ENCODE data around the gene OR2C1.

OR2C1 gene

DNA sequence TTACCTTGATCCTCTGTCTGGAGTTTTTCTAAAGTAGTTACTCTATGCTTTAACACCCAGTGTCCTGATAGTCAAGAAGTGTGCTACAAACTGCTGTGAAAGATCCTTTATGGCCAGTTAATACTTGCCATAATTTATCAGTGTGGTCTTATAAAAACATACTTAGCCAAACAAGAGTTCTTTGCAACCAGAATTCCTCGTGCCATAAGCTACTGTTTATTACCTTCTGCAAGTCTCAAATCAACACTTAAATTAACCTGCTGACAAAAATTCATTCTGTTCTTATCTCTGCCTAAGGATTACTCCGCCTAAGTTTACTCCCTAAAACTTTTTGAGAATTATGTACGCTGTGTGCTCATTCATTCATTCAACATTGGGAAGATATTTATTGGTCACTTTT, 27.6 kb upstream of the OR2C1 start:
- TF ChIP-seq, protein P1, sequence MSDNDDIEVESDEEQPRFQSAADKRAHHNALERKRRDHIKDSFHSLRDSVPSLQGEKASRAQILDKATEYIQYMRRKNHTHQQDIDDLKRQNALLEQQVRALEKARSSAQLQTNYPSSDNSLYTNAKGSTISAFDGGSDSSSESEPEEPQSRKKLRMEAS (IDR thresholded peaks at IDR 0.05; ENCODE audit: low read depth, low read length) = no peak
- TF ChIP-seq, protein P2, sequence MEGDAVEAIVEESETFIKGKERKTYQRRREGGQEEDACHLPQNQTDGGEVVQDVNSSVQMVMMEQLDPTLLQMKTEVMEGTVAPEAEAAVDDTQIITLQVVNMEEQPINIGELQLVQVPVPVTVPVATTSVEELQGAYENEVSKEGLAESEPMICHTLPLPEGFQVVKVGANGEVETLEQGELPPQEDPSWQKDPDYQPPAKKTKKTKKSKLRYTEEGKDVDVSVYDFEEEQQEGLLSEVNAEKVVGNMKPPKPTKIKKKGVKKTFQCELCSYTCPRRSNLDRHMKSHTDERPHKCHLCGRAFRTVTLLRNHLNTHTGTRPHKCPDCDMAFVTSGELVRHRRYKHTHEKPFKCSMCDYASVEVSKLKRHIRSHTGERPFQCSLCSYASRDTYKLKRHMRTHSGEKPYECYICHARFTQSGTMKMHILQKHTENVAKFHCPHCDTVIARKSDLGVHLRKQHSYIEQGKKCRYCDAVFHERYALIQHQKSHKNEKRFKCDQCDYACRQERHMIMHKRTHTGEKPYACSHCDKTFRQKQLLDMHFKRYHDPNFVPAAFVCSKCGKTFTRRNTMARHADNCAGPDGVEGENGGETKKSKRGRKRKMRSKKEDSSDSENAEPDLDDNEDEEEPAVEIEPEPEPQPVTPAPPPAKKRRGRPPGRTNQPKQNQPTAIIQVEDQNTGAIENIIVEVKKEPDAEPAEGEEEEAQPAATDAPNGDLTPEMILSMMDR (IDR thresholded peaks at IDR 0.05; ENCODE audit: low read depth, low read length) = no peak
- TF ChIP-seq MYC (IDR thresholded peaks at IDR 0.05; ENCODE audit: low read depth, low read length) = no peak
- no peak for DNase-seq (ENCODE audit: low read depth)
- no peak overlapping the region for H3K4me3 ChIP-seq (ENCODE audit: low read depth, low read length)

DNA sequence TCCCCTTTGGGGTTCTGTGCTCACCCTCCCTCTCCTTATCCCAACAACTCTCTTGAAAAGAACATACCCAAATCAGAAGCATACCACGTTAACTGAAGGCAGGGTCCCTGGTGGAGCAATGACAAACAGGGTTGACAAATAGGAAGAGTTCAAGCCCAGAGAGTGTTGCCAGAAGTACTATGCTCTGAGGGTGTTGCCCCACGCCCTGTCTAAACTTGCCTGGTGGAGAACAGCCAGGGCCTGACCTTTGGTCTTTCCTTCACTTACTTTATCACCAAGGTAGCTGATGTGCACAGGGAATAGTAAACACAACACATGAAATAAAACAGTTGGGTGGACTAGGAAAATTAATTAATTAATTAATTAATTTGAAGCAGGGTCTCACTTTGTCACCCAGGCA, 27.0 kb upstream of the OR2C1 start:
- DNase-seq (ENCODE audit: low read depth) = no peak
- H3K4me3 ChIP-seq (ENCODE audit: low read depth, low read length) = no peak overlapping the region
- TF ChIP-seq, protein P1 (IDR thresholded peaks at IDR 0.05; ENCODE audit: low read depth, low read length) = no peak
- TF ChIP-seq MYC (IDR thresholded peaks at IDR 0.05; ENCODE audit: low read depth, low read length) (no peak), POLR2A (IDR thresholded peaks at IDR 0.05; ENCODE audit: extremely low read depth, insufficient read length) (no peak)
- TF ChIP-seq, protein P2 (IDR thresholded peaks at IDR 0.05; ENCODE audit: low read depth, low read length) = no peak

DNA sequence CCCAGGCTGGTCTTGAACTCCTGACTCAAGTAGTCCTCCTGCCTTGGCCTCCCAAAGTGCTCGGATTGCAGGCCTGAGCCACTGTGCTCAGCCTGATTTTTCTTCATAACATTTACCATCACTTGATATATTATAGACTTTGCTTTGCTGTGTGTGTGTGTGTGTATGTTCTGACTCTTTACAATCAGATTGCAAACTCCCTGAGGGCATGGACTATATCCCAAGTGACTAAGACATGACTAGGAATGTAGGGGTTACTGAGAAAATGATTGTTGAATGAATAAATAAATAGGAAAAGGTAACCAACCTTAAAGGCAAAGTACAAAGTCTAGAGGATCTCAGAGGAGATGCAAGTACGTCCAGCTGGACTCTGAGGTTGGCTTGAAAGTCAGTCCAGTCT, 9.6 kb upstream of the OR2C1 start:
- TF ChIP-seq, protein P1 (IDR thresholded peaks at IDR 0.05; ENCODE audit: low read depth, low read length) = no peak
- TF ChIP-seq POLR2A (IDR thresholded peaks at IDR 0.05; ENCODE audit: extremely low read depth, insufficient read length) = no peak
- DNase-seq (ENCODE audit: low read depth) = no peak
- H3K4me3 ChIP-seq (ENCODE audit: low read depth, low read length) = no peak overlapping the region

DNA sequence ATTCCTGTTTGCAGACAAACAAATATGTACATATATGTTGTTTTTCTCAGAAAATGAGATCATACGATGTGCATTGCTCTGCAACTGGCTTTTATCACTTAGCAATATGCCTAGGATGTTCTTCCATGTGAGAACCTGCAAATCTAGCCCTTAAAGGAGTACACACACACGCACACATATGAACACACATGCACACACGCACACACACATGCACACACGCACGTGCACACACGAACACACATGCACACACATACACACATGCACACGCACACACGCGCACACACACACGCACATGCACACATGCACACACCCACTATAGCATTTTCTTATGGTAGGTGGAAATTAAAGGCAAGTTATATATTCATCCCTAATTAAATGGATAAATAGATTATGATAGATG, 8.1 kb upstream of the OR2C1 start:
- DNase-seq (ENCODE audit: low read depth) = no peak
- H3K4me3 ChIP-seq (ENCODE audit: low read depth, low read length) = no peak overlapping the region
- TF ChIP-seq POLR2A (IDR thresholded peaks at IDR 0.05; ENCODE audit: extremely low read depth, insufficient read length) (no peak), MYC (IDR thresholded peaks at IDR 0.05; ENCODE audit: low read depth, low read length) (no peak)
- TF ChIP-seq, protein P1 (IDR thresholded peaks at IDR 0.05; ENCODE audit: low read depth, low read length) = no peak
- TF ChIP-seq, protein P2 (IDR thresholded peaks at IDR 0.05; ENCODE audit: low read depth, low read length) = no peak

DNA sequence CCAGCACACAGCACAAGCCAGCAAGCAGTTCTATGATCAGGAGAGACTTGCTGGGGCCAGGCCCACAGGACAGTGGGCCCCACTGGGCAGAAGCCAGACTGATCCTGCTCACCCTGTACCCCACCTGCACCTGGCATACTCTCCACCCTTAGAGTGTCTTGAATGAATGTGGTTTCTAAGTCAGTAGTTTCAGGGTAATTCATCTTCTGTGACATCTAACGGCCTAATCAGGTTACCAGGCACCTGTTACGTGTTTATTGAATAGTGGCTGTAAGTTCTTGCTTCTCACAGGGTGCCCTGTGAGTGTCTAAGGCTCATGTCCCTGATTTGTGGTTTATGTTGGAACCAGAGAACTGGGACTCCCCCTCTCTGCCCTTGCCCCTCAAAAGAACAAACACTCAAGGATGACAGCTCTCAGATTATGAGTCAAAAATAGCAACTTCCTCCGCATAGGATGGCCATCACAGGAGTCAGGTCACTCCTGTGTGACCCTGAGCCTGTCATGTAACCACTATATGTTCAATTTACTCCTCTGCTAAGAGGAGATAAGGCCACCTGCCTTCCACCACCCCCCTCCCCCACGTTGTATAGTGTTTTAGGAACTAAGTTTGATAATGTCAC, 7.0 kb upstream of the OR2C1 start:
- TF ChIP-seq, protein P1 (IDR thresholded peaks at IDR 0.05; ENCODE audit: low read depth, low read length) = no peak
- TF ChIP-seq POLR2A (IDR thresholded peaks at IDR 0.05; ENCODE audit: extremely low read depth, insufficient read length) = no peak
- no peak for TF ChIP-seq MYC (IDR thresholded peaks at IDR 0.05; ENCODE audit: low read depth, low read length)
- TF ChIP-seq, protein P2 (IDR thresholded peaks at IDR 0.05; ENCODE audit: low read depth, low read length) = no peak
- H3K4me3 ChIP-seq (ENCODE audit: low read depth, low read length) = no peak overlapping the region
- DNase-seq (ENCODE audit: low read depth) = no peak

DNA sequence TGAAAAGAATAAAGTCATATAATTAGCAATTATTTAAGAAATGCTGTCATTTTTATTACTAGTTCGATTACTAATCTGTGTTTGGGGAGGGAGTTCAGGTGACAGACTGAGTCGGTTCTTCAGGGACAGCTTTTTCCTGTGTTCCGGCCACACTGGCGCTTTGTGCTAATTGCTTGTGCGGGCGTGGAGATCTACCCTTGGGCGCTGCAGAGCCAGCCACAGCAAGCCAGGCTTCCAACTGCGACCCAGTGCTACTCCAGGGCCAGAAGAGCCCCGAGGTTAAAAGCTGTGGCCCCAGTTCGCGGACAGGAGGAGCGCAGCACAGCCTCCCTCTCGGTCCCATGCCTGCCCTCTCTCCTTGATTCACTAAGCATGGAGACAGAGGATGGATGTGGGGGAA, 6.5 kb upstream of the OR2C1 start:
- TF ChIP-seq, protein P1 (IDR thresholded peaks at IDR 0.05; ENCODE audit: low read depth, low read length) = no peak
- TF ChIP-seq, protein P2 (IDR thresholded peaks at IDR 0.05; ENCODE audit: low read depth, low read length) = no peak
- TF ChIP-seq POLR2A (IDR thresholded peaks at IDR 0.05; ENCODE audit: extremely low read depth, insufficient read length) (no peak), MYC (IDR thresholded peaks at IDR 0.05; ENCODE audit: low read depth, low read length) (no peak)
- no peak for DNase-seq (ENCODE audit: low read depth)
- H3K4me3 ChIP-seq (ENCODE audit: low read depth, low read length) = no peak overlapping the region

All from NB4 (cell line).